ENCODE data around the gene TMEM51.

Gene TMEM51

DNA sequence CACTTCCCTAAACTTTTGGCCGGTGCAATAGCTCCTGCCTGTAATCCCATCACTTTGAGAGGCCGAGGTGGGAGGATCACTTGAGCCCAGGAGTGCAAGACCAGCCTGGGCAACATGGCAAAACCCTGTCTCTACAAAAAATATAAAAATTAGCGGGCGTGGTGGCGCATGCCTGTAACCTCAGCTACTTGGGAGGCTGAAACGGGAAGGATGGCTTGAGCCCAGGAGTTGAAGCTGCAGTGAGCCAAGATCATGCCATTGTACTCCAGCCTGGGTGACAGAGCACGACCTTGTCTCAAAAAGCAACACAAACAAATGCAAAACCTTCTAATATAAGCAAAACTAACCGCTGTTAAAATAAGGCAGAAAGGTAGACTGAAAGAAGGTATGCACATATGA lies 25.9 kb downstream of the TMEM51 start:
- DNase-seq (no peak), ATAC-seq (replicated peaks) (no peak)
- H3K36me3 Mint-ChIP-seq (ENCODE audit: insufficient read depth): no peaks in the 10 kb centered on the region
- peaks cover 62 to 84% of the 10 kb centered on the region in 2 donors for H3K27me3 Mint-ChIP-seq
- H3K4me1 Mint-ChIP-seq (ENCODE audit: low read depth in 2 of 2): no peaks in the 10 kb centered on the region
- H3K27ac Mint-ChIP-seq: no peak overlapping the region
- H3K4me3 Mint-ChIP-seq: no peak overlapping the region
- no peaks in the 10 kb centered on the region for H3K9me3 Mint-ChIP-seq

DNA sequence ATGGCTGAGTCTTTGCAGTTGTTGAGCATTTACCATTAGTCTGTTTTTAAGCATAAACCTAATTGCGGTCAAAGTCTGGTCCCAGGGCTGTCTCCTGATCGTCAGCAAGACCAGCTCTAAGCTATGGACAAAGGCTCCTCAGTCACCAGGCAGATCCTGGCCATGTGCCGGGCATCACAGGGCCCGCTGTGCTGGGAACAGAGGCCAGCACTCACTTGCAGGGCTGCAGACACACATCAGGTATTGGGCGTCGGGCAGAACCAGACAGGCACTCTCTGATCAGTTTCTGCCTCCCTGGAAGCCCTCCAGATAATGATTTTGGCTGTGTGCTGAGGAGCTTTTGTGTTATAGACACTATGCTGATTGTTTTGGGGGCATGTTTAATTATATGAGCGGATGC lies 26.6 kb downstream of the TMEM51 start:
- Mint-ChIP-seq H3K4me3 (no peak overlapping the region), H3K9me3 (no peaks in the 10 kb centered on the region), H3K27ac (no peak overlapping the region), H3K4me1 (ENCODE audit: low read depth in 2 of 2) (no peaks in the 10 kb centered on the region), H3K27me3 (peaks cover 62 to 84% of the 10 kb centered on the region in 2 donors), H3K36me3 (ENCODE audit: insufficient read depth) (no peaks in the 10 kb centered on the region)
- no peak for ATAC-seq (replicated peaks)
- DNase-seq: no peak

- no peaks in the 10 kb centered on the region for H3K36me3 Mint-ChIP-seq (ENCODE audit: insufficient read depth)
- no peak overlapping the region for H3K27ac Mint-ChIP-seq
- no peaks in the 10 kb centered on the region for H3K9me3 Mint-ChIP-seq
- H3K4me1 Mint-ChIP-seq (ENCODE audit: low read depth in 2 of 2): no peaks in the 10 kb centered on the region
- DNase-seq (no peak), ATAC-seq (replicated peaks) (no peak)
- peaks cover 65 to 84% of the 10 kb centered on the region in 2 donors for H3K27me3 Mint-ChIP-seq
- H3K4me3 Mint-ChIP-seq: no peak overlapping the region
These were observed 27.5 kb downstream of the TMEM51 start for GRCh38 chr1:15180945-15181523.

- ATAC-seq (replicated peaks) (no peak), DNase-seq (no peak)
- H3K27ac Mint-ChIP-seq: no peak overlapping the region
- peaks cover 65 to 84% of the 10 kb centered on the region in 2 donors for H3K27me3 Mint-ChIP-seq
- no peaks in the 10 kb centered on the region for H3K36me3 Mint-ChIP-seq (ENCODE audit: insufficient read depth)
- no peak overlapping the region for H3K4me3 Mint-ChIP-seq
- H3K4me1 Mint-ChIP-seq (ENCODE audit: low read depth in 2 of 2): no peaks in the 10 kb centered on the region
- no peaks in the 10 kb centered on the region for H3K9me3 Mint-ChIP-seq
These were observed 28.0 kb downstream of the TMEM51 start for GRCh38 chr1:15181564-15181963.

DNA sequence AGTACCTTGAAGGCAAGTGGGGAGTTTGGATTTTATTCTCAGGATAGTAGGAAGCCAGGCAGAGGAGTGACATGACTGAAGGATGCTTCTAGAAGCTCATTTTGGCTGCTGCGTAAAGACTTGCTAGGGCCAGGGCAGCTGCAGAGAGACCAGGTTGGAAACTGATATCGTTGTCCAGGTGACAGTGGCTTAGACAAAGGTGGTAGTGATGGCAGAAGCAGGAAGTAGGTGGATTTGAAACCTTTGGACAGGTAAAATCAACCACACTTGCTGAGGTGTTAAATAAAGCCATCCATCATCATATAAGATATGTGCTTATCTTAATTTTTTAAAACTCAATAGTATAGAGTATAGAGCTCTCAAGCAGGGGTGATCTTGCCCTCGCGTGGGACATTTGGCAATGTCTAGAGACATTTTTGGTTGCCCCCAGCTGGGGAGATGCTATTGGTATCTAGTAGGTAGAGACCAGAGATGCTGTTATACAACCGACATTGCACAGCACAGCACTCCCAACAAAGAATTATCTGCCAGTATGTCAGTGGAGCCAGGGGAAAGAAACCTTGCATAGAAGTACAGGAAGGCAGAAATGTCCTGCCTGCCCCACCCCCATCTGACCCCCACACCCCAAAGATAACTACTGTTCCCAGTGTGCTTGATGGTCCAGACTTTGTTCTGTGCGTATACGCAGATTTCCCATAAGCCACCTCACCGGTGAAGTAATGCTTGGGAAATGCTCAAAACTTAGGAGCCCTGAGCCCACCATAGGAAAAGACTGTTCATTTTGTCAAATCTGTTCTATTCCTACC lies 31.1 kb downstream of the TMEM51 start:
- Mint-ChIP-seq H3K36me3 (ENCODE audit: insufficient read depth) (no peaks in the 10 kb centered on the region), H3K9me3 (no peaks in the 10 kb centered on the region), H3K4me3 (no peak overlapping the region), H3K27me3 (peaks cover 44 to 85% of the 10 kb centered on the region in 2 donors), H3K27ac (no peak overlapping the region), H3K4me1 (ENCODE audit: low read depth in 2 of 2) (no peaks in the 10 kb centered on the region)
- DNase-seq (no peak), ATAC-seq (replicated peaks) (no peak)

GRCh38 chr1:15185617-15186016 lies 32.1 kb downstream of the TMEM51 start:
- DNase-seq (no peak), ATAC-seq (replicated peaks) (no peak)
- Mint-ChIP-seq H3K27ac (no peak overlapping the region), H3K27me3 (peaks cover 38 to 85% of the 10 kb centered on the region in 2 donors), H3K9me3 (no peaks in the 10 kb centered on the region), H3K4me3 (no peak overlapping the region), H3K36me3 (ENCODE audit: insufficient read depth) (no peaks in the 10 kb centered on the region), H3K4me1 (ENCODE audit: low read depth in 2 of 2) (no peaks in the 10 kb centered on the region)

DNA sequence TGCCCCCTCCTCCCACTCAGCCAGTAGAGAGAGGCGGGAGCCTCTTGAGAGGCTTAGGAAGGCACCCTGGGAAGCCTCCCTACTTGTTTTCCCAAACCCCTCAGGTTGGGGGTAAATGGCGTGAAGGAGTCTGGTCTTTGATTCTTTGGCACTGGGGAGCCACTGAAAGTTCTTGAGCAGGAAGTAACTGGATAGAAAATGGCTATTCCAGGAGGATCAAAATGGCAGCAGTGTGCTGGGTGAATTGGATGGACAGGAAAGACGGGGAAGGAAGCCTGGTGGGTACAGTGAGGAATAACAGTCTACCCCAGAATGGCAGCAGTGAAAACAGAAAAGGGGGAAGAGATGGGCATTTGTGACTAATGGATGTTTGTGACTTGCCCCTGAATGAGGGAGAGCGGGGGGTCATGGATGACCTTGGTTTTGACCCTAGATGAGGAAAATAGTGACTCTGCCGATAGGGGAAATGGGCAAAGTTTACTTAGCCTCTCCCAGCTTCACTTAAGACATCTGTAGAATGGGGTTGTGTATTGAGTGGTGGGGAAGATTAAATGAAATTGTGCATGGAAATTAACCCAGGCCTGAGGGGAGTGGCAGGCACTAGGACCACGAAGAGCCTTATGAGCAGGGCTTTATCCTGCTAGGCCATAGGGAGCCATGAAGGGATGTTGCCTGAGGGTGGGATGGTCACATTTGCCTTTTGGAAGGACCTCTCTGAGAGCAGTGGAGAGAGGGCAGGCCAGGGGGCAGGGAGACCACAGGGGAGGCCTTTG lies 32.7 kb downstream of the TMEM51 start:
- no peak overlapping the region for H3K4me3 Mint-ChIP-seq
- no peaks in the 10 kb centered on the region for H3K4me1 Mint-ChIP-seq (ENCODE audit: low read depth in 2 of 2)
- H3K27ac Mint-ChIP-seq: no peak overlapping the region
- no peak for ATAC-seq (replicated peaks)
- H3K27me3 Mint-ChIP-seq: peaks cover 38 to 79% of the 10 kb centered on the region in 2 donors
- no peaks in the 10 kb centered on the region for H3K9me3 Mint-ChIP-seq
- no peak for DNase-seq
- no peaks in the 10 kb centered on the region for H3K36me3 Mint-ChIP-seq (ENCODE audit: insufficient read depth)

GRCh38 chr1:15186846-15187151 lies 33.3 kb downstream of the TMEM51 start:
- DNase-seq (no peak), ATAC-seq (replicated peaks) (no peak)
- Mint-ChIP-seq H3K27ac (no peak overlapping the region), H3K27me3 (peaks cover 38 to 77% of the 10 kb centered on the region in 2 donors), H3K36me3 (ENCODE audit: insufficient read depth) (no peaks in the 10 kb centered on the region), H3K9me3 (no peaks in the 10 kb centered on the region), H3K4me1 (ENCODE audit: low read depth in 2 of 2) (no peaks in the 10 kb centered on the region), H3K4me3 (no peak overlapping the region)

- Mint-ChIP-seq H3K4me1 (ENCODE audit: low read depth in 2 of 2) (no peaks in the 10 kb centered on the region), H3K9me3 (no peaks in the 10 kb centered on the region)
- ATAC-seq (replicated peaks): no peak
These were observed 33.9 kb downstream of the TMEM51 start for GRCh38 chr1:15187175-15188129.

GRCh38 chr1:15188130-15188524 lies 34.6 kb downstream of the TMEM51 start:
- Mint-ChIP-seq H3K27ac (no peak overlapping the region), H3K4me1 (ENCODE audit: low read depth in 2 of 2) (no peaks in the 10 kb centered on the region), H3K27me3 (peaks cover 32 to 66% of the 10 kb centered on the region in 2 donors), H3K4me3 (no peak overlapping the region), H3K9me3 (no peaks in the 10 kb centered on the region), H3K36me3 (ENCODE audit: insufficient read depth) (no peaks in the 10 kb centered on the region)
- DNase-seq: no peak
- no peak for ATAC-seq (replicated peaks)

More at GRCh38 chr1:15187175-15188129, 33.9 kb downstream of the TMEM51 start:
- H3K36me3 Mint-ChIP-seq (ENCODE audit: insufficient read depth): no peaks in the 10 kb centered on the region
- H3K27me3 Mint-ChIP-seq: peaks cover 34 to 72% of the 10 kb centered on the region in 2 donors
- no peak overlapping the region for H3K27ac Mint-ChIP-seq
- H3K4me3 Mint-ChIP-seq: no peak overlapping the region
- no peak for DNase-seq

DNA sequence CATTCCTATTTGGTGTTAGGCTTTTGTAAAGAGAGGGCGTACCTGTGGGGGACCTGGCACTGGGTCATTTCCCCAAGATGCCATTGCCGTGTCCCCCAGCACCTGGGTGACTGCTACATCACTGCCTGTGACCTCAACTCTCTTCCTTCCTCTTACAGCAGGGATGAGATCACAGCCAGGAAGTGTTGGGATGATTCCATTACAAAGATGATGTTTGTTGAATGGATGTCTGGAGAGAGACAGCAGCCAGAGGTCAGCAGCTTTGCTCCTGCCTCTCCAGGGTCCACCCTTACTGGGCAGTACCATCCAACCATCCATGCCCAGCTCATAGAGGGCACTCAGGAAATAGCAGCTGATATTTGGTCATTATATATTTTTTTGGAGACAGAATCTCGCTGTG lies 35.1 kb downstream of the TMEM51 start:
- H3K4me1 Mint-ChIP-seq (ENCODE audit: low read depth in 2 of 2): no peaks in the 10 kb centered on the region
- H3K4me3 Mint-ChIP-seq: no peak overlapping the region
- ATAC-seq (replicated peaks): no peak
- DNase-seq: no peak
- no peaks in the 10 kb centered on the region for H3K9me3 Mint-ChIP-seq
- peak overlapping the region in 1 of 2 donors; percentile 26 for H3K27ac Mint-ChIP-seq
- H3K27me3 Mint-ChIP-seq: peaks cover 27 to 61% of the 10 kb centered on the region in 2 donors
- H3K36me3 Mint-ChIP-seq (ENCODE audit: insufficient read depth): no peaks in the 10 kb centered on the region

DNA sequence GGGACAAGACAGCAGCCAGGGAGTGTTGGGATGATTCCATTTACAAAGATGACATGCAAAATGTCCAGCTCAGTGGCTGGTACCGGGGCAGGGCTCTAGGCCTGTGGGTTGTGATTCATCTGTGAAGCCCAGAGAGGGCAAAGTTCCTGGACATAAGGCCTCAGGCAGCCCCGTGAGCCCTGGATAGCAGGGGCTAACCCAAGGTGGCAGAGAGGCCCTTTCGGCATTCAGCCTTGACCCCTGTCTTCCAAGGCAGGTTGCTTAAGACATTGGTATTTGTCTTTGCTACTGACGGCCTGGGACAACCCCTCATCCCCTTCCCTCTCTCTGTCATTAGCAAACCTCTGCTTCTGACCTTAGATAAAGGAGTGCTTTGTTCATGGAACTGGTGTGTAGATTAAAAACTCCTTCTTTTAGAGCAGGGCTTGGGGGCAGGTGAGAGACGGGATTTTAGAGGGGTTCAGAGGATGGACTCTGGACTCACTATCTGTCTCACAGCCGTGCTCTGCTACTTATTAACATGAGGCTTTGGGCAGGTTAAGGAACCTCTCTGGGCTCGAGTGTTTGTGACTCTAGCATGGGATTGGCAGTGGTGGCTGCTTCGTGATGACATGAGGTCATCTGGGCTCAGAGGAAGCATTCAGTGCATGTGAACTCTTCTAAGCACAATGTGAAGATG lies 36.3 kb downstream of the TMEM51 start:
- ATAC-seq (replicated peaks) (no peak), DNase-seq (no peak)
- Mint-ChIP-seq H3K4me1 (ENCODE audit: low read depth in 2 of 2) (no peaks in the 10 kb centered on the region), H3K36me3 (ENCODE audit: insufficient read depth) (no peaks in the 10 kb centered on the region), H3K9me3 (no peaks in the 10 kb centered on the region), H3K27ac (no peak overlapping the region), H3K4me3 (no peak overlapping the region), H3K27me3 (peaks cover 19 to 49% of the 10 kb centered on the region in 2 donors)

Data from effector memory CD8-positive, alpha-beta T cell (primary cell).